ENCODE results near the gene USP13. TPM values are rescaled to one million over a fixed set of nuclear protein-coding genes. Genes with fewer than 3 reads are reported as not detected.
A peak's percentile ranks its signal among the peaks of the same experiment; 100 is the strongest.

Gene USP13
- total and polyA plus RNA-seq, 12 donors: 13.7 to 181 (median 142) TPM

DNA sequence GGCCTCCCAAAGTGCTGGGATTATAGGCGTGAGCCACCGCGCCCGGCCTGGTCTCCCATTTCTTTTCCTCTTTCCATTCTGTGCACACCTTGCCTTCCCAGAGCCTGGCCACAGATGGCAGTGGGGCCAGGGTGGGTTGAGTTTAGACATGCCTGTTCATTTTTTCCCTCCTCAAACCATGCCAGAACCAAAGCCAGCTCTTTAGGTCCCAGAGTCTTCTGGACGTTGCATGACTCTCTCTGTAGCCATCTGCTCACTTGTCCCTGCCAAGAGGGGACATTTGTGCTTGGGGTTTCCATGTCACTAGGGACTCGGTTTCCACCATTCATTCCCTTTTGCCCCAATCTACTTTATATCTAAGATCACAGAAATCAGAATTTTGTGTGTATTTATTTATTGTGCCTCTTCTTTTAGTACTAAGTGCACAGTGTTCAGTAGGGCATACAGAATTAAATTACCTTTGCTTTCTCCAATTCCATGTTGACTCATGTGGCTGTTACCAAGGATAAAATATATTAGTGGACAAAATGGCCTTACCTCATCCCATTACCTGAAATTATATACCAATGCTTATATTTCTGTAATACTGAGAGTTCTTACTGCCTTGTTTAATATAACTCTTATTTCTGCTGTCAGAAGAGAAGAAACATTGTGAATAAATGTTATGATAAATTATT is 49.6 kb downstream of the USP13 start:
- ATAC-seq: no peak
- H3K27me3 ChIP-seq: no peaks in the 10 kb centered on the region
- H3K27ac ChIP-seq: no peak overlapping the region
- 93 to 95% methylated on average over 6 of the region's 6 CpGs for WGBS, 2 donors
- H3K9me3 ChIP-seq: no peaks in the 10 kb centered on the region
- TF ChIP-seq, protein P1, sequence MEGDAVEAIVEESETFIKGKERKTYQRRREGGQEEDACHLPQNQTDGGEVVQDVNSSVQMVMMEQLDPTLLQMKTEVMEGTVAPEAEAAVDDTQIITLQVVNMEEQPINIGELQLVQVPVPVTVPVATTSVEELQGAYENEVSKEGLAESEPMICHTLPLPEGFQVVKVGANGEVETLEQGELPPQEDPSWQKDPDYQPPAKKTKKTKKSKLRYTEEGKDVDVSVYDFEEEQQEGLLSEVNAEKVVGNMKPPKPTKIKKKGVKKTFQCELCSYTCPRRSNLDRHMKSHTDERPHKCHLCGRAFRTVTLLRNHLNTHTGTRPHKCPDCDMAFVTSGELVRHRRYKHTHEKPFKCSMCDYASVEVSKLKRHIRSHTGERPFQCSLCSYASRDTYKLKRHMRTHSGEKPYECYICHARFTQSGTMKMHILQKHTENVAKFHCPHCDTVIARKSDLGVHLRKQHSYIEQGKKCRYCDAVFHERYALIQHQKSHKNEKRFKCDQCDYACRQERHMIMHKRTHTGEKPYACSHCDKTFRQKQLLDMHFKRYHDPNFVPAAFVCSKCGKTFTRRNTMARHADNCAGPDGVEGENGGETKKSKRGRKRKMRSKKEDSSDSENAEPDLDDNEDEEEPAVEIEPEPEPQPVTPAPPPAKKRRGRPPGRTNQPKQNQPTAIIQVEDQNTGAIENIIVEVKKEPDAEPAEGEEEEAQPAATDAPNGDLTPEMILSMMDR (IDR thresholded peaks at IDR 0.05): no peak
- peaks cover 0 to 28% (median 4%) of the 10 kb centered on the region in 9 donors for H3K36me3 ChIP-seq
- peaks cover 0 to 31% (median 10%) of the 10 kb centered on the region in 9 donors for H3K4me1 ChIP-seq
- intact Hi-C loops (cut with DNase I): no loop called here
- H3K4me3 ChIP-seq: no peak overlapping the region
- DNase-seq: no peak

DNA sequence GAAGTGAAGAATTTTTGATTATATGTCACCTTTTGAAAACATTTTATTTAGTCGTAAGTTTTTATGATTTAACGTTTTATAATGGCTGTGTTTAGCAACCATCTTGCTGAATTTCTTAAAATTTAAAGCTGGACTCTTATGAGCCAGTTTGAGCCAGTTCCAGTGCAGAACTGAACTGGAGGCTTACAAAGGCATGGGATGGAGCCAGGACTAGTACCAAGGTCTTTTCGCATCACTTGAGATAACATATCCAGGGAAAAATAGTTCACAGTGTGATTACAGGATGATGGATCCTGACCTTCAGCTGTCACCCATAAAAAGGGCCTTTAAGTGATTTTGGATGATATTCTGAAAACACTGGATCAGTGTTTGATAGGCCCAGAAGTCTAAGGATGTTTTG is 51.0 kb downstream of the USP13 start:
- ATAC-seq (peak in 1 of 8 donors; percentile 47), DNase-seq (no peak)
- Histone ChIP-seq H3K36me3 (peaks cover 0 to 39% (median 4%) of the 10 kb centered on the region in 9 donors), H3K4me3 (no peak overlapping the region), H3K27me3 (no peaks in the 10 kb centered on the region), H3K4me1 (peaks cover 0 to 39% (median 8%) of the 10 kb centered on the region in 9 donors), H3K27ac (peak overlapping the region in 2 of 10 donors; percentile 2 to 4), H3K9me3 (no peaks in the 10 kb centered on the region)
- TF ChIP-seq, protein P1 (IDR thresholded peaks at IDR 0.05): no peak
- 75 to 79% methylated on average over 3 of the region's 3 CpGs for WGBS, 2 donors
- intact Hi-C loops (cut with DNase I): no loop called here

- H3K27me3 ChIP-seq: no peaks in the 10 kb centered on the region
- H3K27ac ChIP-seq: peak overlapping the region in 3 of 10 donors; percentile 23 to 58 (median 34)
- H3K4me3 ChIP-seq: no peak overlapping the region
- TF ChIP-seq, protein P1 (IDR thresholded peaks at IDR 0.05): no peak
- peaks cover 0 to 59% (median 3%) of the 10 kb centered on the region in 9 donors for H3K36me3 ChIP-seq
- DNase-seq (no peak), ATAC-seq (peak in 5 of 8 donors; percentile 13 to 50 (median 41))
- peaks cover 0 to 47% (median 4%) of the 10 kb centered on the region in 9 donors for H3K4me1 ChIP-seq
- no peaks in the 10 kb centered on the region for H3K9me3 ChIP-seq
- WGBS, 2 donors: 68 to 71% methylated on average over 1 of the region's 1 CpG
- intact Hi-C loops (cut with DNase I): no loop called here
Observed at GRCh38 chr3:179706233-179706632, 53.4 kb downstream of the USP13 start.

- 84 to 86% methylated on average over 5 of the region's 5 CpGs for WGBS, 2 donors
- Histone ChIP-seq H3K27me3 (no peaks in the 10 kb centered on the region), H3K27ac (peak overlapping the region in 3 of 10 donors; percentile 3 to 33 (median 27)), H3K36me3 (peaks cover 0 to 51% (median 3%) of the 10 kb centered on the region in 9 donors), H3K9me3 (no peaks in the 10 kb centered on the region), H3K4me3 (no peak overlapping the region), H3K4me1 (peaks cover 0 to 47% (median 6%) of the 10 kb centered on the region in 9 donors)
- no peak for DNase-seq
- intact Hi-C loops (cut with DNase I): loop anchor here in 2 of 10 donors (5.0 to 10.0 kb wide), 2 partner anchors 43 to 55 kb away; partner anchors contain the start of gene USP13 (in 1 of the 2)
- ATAC-seq: no peak
- TF ChIP-seq, protein P1 (IDR thresholded peaks at IDR 0.05): no peak
Observed at GRCh38 chr3:179710079-179710478, 57.2 kb downstream of the USP13 start.
